Inferior parietal cortex (tissue), 1 donor: ENCODE results near the gene TAPBPL.

Experiments
- DNase-seq: peaks from one replicate; pipeline ENCODE4 v3.0.0-alpha.2; 2016; ENCODE audit errors: extremely low spot score

The TAPBPL gene

GRCh38 chr12:6435961-6436715 lies 15.7 kb upstream of the TAPBPL start:
- no peak for DNase-seq

DNA sequence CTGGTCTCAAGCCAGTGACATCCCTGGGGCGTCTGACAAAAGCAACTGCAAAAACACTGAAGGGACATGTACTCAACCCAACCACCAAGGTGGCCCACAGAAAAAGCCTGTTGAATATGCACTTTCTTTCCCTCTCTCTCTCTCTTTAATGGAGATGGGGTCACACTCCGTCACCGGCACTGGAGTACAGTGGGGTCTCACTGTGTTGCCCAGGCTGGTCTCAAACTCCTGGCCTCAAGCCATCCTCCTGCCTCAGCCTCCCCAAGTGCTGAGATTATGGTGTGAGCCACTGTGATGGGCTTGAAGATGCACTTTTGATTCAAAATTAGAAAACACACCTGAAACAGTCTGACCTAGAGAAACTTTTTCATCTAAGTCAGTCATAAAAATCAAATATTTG lies 14.3 kb upstream of the TAPBPL start:
- no peak for DNase-seq

GRCh38 chr12:6438345-6438744 lies 13.5 kb upstream of the TAPBPL start:
- no peak for DNase-seq

GRCh38 chr12:6440391-6440790 lies 11.5 kb upstream of the TAPBPL start:
- DNase-seq, result no peak

- DNase-seq, result no peak
Measured at GRCh38 chr12:6442836-6443235, 9.0 kb upstream of the TAPBPL start.

DNA sequence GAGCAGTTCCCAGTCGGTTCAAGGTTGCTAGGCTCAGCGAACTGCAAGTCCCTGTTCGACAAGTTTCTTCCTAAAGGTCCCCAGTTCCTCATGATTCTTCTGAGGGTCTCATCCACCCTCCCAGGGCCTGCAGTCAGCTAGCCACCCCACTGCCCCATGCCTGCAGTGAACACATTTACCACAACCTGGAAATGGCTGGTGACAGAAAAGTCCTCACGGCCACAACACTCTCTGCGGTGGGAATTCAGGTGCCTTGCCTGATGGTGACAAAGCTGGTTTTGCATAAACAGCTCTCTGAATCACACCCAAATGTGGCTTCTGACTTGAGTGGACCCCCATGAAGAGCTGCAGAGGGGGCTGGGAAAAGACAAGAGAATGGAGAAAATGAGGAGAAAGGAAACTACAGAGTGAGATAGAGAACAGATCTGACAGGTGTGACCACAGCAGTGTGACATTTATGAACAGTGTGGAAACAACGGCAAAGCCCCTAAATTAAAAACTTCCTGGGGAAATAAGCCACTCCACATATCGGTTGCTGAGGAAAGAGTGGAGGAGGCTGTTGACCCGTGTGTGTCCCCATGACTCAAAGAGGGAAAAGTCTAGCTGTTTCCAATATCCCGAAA lies 8.4 kb upstream of the TAPBPL start:
- no peak for DNase-seq

DNA sequence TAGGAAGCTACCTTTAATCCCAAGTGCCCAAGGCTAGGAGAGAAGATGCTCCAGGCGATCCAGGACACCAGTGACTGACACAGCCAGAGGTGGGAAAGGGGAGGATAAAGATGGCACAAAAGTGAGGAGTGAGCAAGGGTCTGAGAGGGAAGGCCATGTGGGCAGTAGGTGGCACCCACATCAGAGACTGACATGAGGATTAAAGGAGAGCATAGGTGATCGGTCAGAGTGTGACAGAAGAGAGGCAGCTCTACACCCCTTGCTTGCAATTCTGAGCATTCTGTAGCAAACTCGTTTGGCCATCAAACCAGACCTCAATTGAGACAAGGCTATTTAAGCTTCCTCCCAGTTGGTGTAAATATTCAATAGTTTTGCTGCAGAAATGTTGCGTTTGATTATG lies 7.8 kb upstream of the TAPBPL start:
- DNase-seq, result no peak

GRCh38 chr12:6444704-6445688 lies 6.8 kb upstream of the TAPBPL start, which contains the start of gene CD27:
TSS of gene CD27 (plus strand) at chr12:6444955. CDS start at chr12:6445096, 141 bp downstream.
- no peak for DNase-seq

DNA sequence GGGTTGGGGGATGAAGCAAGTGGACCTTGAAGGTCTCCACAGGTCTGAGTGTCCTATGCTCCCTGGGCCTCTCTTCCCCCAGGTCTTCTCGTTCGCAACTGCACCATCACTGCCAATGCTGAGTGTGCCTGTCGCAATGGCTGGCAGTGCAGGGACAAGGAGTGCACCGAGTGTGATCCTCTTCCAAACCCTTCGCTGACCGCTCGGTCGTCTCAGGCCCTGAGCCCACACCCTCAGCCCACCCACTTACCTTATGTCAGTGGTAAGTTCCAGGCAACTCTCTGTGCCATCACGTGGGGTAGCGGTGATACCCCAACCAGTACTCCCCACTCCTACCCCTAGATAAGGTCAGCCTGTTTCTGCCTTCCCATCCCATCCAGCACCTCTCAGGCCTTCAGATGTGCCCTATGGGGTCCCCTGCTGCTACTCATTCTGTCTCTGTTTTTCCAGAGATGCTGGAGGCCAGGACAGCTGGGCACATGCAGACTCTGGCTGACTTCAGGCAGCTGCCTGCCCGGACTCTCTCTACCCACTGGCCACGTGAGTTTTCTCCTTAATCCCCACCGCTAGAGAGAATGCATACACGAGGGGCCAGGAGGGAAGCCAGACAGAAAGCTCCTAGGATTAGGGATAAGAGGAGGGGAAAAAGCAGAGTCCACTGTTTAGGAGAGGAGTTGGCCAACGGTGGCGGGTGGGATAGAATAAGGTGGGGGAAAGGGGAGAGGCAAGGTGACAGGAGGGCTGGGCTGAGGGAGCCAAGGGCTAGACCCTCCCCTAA lies 1.6 kb upstream of the TAPBPL start:
- no peak for DNase-seq

- DNase-seq, result no peak
Measured at GRCh38 chr12:6450869-6451347, 934 bp upstream of the TAPBPL start.

DNA sequence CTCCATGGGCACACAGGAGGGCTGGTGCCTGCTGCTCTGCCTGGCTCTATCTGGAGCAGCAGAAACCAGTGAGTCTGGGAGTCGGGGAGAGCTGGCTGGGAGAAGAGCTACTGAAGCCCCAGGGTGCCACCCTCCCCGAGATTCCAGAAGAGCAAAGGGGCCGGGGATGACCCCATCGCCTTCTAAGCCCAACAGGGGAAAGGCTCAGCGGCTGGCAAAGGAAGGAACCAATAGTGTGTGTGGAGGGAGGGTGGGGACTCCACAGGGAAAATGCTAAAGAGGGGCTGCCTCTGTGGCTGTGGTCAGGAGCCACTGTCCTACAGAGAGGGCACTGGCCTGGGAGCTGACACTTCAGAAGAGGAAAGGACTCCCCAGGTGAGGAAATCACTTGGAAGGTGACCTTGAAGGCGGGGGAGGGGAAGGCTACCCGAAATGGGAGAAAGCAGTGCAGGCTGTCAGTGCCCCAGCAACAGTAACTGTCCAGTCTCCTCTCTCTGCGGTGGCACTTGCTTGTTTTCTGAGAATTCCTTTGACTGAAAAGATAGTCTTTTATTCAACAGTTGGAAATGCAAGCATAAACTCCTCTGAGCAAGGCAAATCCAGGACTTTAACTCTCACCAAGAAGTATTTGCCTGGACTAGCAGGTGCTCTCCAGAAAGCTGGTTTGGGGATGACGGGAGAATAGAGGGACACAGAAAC lies 552 bp downstream of the TAPBPL start:
- DNase-seq, result no peak

DNA sequence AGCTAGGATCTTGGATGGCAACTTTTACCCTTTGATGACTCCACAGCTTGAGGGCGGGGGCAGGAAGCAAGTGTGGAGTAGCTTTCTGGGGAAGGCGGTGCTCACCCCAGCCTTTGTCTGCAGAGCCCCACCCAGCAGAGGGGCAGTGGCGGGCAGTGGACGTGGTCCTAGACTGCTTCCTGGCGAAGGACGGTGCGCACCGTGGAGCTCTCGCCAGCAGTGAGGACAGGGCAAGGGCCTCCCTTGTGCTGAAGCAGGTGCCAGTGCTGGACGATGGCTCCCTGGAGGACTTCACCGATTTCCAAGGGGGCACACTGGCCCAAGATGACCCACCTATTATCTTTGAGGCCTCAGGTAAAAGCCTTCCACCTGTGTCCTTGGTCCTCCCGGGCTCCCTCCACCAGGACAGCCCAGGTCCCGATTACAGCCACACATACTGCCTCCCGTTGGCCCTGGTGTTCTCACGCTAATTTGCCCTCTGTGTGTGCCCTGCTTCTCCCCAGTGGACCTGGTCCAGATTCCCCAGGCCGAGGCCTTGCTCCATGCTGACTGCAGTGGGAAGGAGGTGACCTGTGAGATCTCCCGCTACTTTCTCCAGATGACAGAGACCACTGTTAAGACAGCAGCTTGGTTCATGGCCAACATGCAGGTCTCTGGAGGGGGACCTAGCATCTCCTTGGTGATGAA lies 1.2 kb downstream of the TAPBPL start:
- DNase-seq, result no peak

DNA sequence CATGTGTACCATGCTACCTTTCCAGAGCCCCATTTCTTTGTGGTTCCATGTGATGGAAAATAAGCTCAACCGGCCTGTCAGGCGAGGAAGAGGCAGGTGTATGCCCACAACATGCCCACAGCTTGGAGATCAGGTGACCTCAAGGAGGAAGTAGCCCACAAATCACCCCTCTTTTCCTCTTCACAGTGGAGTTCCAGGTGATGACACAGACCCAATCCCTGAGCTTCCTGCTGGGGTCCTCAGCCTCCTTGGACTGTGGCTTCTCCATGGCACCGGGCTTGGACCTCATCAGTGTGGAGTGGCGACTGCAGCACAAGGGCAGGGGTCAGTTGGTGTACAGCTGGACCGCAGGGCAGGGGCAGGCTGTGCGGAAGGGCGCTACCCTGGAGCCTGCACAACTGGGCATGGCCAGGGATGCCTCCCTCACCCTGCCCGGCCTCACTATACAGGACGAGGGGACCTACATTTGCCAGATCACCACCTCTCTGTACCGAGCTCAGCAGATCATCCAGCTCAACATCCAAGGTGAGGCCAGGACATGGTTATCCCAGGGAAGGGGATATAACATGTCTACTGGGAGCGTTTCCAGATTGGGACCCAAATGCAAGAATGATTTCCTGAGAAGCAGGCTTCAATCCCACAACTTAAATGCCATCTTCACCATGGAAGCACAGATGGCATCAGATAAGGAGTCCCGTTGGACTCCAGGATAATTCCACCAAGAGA lies 5.5 kb downstream of the TAPBPL start:
- DNase-seq, result no peak

DNA sequence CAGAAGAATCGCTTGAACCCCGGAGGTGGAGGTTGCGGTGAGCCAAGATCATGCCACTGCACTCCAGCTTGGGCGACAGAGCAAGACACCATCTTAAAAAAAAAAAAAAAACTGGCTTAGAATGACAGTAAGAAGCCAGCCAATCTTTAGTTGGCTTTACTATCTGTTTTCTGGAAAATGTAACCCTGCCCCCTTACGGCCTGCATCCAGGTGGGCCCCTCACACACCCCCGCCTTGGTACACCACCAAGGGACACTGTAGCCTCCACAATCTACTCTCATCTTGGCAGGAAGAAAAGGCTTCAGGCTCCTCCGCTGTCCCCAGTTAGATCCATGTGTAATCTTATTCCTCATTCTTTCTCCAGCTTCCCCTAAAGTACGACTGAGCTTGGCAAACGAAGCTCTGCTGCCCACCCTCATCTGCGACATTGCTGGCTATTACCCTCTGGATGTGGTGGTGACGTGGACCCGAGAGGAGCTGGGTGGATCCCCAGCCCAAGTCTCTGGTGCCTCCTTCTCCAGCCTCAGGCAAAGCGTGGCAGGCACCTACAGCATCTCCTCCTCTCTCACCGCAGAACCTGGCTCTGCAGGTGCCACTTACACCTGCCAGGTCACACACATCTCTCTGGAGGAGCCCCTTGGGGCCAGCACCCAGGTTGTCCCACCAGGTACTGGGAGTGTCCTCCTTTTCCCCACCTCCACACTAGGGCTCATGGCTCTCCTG lies 6.6 kb downstream of the TAPBPL start:
- no peak for DNase-seq

DNA sequence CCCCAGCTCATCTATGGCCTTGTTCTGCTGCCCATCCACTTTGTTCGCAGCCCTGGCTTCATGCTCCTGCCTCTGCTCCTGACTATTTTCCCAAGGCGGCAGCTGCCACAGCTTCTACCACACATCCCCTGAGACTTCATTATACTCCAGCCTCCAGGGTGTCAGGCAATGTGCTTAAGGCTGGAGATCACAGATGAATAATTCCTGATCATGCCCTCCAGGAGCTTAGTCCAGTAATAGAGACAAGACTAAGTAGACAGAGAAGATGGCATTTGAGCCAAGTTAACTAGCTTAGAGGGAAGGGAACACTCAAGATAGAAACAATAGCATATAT lies 7.1 kb downstream of the TAPBPL start:
- DNase-seq, result no peak

DNA sequence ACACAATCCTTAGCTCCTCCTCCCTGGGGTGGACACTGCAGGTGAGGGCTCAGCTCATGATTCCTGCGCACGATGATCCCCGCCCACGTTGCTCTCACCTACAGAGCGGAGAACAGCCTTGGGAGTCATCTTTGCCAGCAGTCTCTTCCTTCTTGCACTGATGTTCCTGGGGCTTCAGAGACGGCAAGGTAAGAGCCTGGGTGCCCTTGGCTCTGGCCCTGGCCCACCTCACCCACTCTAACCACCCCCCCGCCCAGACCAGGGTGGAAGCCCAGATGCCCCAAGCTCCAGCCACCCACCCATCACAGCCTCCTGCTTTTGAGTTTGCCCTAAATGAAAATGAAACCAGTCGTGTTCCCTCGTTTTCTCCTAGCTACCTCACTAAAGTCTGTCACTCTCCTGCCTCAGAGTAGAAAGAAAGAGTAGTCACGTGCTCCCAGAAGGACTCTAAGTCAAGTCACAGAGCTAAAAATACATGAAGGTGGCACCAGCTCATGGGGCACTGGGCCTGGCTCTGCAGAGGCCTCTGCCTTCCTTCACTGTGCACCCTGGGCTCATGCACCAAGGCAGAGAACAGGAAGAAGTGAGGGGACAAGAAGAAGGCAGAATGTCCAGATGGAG lies 9.0 kb downstream of the TAPBPL start:
- no peak for DNase-seq

DNA sequence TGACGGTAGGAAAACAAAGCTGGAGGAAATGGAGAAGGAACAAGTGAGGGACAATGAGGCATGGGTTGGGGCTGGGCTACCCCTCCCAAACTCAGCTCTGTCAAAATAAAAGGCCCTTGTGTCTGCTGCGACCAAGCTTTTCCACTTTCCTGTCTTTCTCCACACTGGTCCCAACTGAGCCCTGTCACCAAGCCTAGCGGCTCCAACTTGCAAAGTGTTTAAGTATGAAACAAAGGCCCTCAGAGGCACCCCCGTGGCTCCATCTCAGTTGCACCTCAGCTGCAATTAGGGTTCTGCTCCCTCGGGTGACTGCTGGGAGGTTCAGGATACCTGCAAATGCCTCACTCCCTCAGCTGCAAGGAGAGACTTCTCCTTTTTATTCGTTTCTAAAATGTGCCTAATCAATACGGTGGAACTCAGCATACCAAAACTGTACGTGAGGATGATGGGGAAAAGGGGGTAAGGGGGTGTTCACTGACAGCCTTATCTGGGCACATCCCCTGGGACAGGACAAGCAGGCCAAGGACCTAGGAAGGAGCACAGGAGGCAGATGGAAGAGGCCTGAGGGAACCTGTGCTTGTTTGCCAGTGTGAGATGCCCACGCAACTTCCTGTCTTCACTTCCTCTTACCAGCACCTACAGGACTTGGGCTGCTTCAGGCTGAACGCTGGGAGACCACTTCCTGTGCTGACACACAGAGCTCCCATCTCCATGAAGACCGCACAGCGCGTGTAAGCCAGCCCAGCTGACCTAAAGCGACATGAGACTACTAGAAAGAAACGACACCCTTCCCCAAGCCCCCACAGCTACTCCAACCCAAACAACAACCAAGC lies 9.8 kb downstream of the TAPBPL start:
- no peak for DNase-seq
